GM21825 (cell line): Measurements from ENCODE around the gene AP1B1.

Experiments
- ATAC-seq: cut with Tn5 transposase; IDR thresholded peaks from one replicate; pipeline ENCODE4 v1.9.1; 2021; ENCODE audit warnings: mild to moderate bottlenecking, moderate library complexity; ENCODE audit not compliant: unreplicated experiment

AP1B1 gene

GRCh38 chr22:29334148-29334547, 54.2 kb downstream of the AP1B1 start:
- ATAC-seq: no peak

GRCh38 chr22:29332886-29333496, 55.4 kb downstream of the AP1B1 start:
- ATAC-seq: no peak

- no peak for ATAC-seq
Observed at GRCh38 chr22:29331658-29332300, 56.6 kb downstream of the AP1B1 start.

GRCh38 chr22:29331213-29331612, 57.2 kb downstream of the AP1B1 start:
- ATAC-seq: no peak

- no peak for ATAC-seq
Observed at GRCh38 chr22:29330753-29331152, 57.6 kb downstream of the AP1B1 start.

GRCh38 chr22:29330291-29330690, 58.1 kb downstream of the AP1B1 start:
- ATAC-seq: no peak

- no peak for ATAC-seq
Observed at GRCh38 chr22:29329581-29329980, 58.8 kb downstream of the AP1B1 start.

GRCh38 chr22:29328566-29329500, 59.5 kb downstream of the AP1B1 start:
- no peak for ATAC-seq

GRCh38 chr22:29328055-29328454, 60.3 kb downstream of the AP1B1 start:
- no peak for ATAC-seq

- ATAC-seq: no peak
Observed at GRCh38 chr22:29327089-29327764, 61.1 kb downstream of the AP1B1 start.

- no peak for ATAC-seq
Observed at GRCh38 chr22:29326481-29326880, 61.9 kb downstream of the AP1B1 start.

- no peak for ATAC-seq
Observed at GRCh38 chr22:29325785-29326315, 62.5 kb downstream of the AP1B1 start.

GRCh38 chr22:29325356-29325755, 63.0 kb downstream of the AP1B1 start:
- no peak for ATAC-seq

- no peak for ATAC-seq
Observed at GRCh38 chr22:29323641-29324040, 64.7 kb downstream of the AP1B1 start.

GRCh38 chr22:29320546-29320945, 67.8 kb downstream of the AP1B1 start:
- no peak for ATAC-seq

GRCh38 chr22:29319072-29319471, 69.3 kb downstream of the AP1B1 start:
- no peak for ATAC-seq

- ATAC-seq: no peak
Observed at GRCh38 chr22:29317827-29318454, 70.4 kb downstream of the AP1B1 start.

- no peak for ATAC-seq
Observed at GRCh38 chr22:29316141-29316828, 72.1 kb downstream of the AP1B1 start.

- no peak for ATAC-seq
Observed at GRCh38 chr22:29315286-29316140, 72.9 kb downstream of the AP1B1 start, which contains the start of gene RASL10A. Gene RASL10A (minus strand): TSS chr22:29315697. CDS start chr22:29315246, 451 bp downstream.
